Activated CD4-positive, alpha-beta T cell treated with anti-CD3 and anti-CD28 coated beads, Interleukin-2, Interleukin-4, amounts not matched to agents 100 ng/mL and 50 ng/mL, durations not matched to agents 16 hours and 8 hours (primary cell): ENCODE measurements around the gene PRKG1.
"Not testable (repeated sequence)": the region's sequence is repeated elsewhere in the genome, so short reads cannot be mapped to it uniquely, and the experiment has no call there.

Experiments
- DNase-seq: peaks from one replicate; pipeline ENCODE4 v3.0.0-alpha.2; 2020; ENCODE audit warnings: low spot score

Gene PRKG1

DNA sequence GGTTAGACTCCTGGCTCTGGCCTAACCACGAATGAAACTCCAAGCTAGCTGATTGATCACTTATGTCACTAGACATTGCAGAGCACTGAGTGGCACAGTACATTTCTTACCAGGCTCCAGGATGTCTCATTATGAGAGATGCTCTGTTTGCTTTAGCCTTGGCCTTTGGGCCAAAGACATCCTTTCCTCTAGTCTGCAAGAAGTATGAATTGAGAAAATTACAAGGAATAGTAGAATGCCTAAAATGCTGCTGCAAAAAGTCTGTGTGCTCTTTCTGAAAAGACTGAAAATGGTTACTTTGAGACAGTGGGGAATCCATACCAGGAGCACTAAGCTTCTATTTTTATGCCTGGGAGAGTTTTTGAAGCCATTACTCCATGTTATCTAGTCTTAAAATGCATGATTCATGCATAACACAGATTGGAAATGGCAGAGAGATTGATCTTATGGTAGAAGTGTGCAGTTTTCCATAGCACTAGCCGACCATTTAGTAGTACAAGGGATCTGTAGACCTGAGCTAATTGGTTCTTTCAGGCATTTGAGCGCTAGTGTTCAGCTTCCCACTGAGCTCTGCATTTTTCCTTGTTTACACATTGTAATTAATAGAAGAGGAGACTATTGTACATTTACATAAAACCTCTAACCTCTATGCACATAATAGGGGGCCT lies 303.8 kb downstream of the PRKG1 start:
- no peak for DNase-seq

DNA sequence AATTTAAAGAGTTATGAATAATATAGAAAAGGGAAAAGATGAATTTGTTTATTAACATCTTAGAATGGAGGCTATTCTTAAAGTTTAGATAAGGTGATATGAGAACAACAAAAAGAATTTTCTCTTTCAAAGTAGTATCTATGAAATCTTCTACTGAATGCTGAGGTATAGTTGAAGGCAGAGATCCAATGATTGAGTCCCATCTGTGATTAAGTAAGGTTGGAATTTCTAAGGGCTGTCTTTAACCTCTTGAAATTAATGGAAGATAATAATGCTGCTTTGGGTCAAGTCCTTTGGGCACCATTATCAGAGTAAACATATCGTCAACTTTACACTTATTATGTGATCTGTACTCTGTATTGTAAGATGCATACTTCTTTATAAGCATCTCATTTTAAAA lies 307.9 kb downstream of the PRKG1 start:
- DNase-seq: no peak

DNA sequence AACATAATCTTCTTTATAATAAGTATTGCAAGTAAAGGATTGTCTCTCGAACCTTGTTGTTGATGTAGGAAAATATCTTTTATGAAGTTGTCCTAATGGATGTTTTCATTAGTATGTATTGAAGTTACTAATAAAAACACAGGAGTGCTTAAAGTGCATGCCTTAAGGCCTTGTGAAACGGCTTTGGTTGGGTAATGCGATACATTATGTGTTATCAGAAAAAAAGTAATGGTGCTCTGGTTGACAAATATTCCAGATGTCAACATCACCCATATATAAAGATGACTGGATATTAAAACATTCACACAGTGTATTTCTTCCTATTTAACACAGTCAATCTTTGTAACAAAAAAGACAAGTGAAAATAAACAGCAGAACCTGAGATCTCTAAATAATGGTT lies 310.7 kb downstream of the PRKG1 start:
- DNase-seq: no peak

DNA sequence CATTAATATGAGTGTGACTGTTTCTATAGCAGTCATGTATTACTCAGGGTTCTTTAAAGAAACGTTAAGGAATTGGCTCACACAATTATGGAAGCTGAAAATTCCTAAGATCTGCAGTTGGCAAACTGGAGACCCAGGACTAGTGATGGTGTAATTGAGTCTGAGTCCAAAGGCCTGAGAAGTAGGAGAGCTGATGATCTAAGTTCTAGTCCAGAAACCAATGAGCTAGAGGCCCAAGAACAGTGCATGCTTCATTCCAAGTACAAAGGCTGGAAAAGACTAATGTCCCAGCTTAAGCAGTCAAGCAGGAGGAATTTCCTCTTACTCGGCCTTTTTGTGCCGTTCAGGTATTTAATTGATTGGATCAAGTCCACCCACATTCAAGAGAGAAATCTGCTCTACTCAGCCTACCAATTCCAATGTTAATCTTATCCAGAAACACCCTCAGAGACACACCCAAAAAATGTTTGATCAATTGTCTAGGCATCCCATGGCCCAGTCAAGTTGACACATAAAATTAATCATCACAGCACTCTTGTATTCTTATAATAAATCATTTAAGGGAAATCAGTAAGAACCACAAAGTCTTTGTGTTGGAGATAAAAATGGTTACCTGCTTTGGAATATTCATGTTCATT lies 312.1 kb downstream of the PRKG1 start:
- no peak for DNase-seq

DNA sequence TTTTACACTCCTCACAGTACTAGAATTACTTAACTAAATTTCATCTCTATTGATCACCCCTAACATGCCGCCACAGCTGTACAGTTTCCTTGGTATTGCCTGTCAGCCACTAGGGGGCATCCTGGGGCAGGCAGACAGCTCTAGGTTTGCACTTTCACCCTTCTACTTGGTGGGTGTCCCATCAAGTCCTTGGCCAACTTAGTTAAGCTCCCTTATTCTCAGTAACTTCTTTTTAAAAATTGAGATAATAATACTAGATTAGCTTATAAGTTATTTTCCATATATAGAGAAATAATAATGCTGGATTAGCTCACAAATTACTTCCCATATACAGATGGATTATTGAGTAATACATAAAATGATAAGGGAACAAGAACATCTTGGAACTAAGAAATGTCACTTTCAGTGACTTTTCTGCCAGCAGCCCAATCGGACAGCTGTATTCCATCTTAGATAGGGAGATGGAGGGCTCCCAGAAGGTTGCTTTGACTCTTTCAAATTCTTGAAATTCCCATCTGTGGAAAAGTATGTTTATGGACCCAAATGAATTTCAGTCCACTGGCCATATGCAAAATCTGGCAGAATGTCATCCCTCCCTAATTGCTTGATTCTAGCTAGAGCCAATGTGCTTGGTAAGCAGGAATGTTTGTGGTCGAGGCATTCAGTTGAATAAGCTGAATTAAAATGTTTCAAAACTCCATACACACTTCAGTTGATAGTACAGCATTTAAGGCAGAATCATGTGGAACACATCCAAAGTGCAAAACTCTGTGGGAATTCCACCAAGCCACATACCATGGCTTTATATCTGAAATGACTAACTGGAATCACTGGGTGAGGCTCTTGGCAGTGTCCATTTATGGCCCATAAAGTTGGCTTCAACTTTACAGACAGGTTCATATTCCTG lies 315.4 kb downstream of the PRKG1 start:
- peak; percentile 57 for DNase-seq

DNA sequence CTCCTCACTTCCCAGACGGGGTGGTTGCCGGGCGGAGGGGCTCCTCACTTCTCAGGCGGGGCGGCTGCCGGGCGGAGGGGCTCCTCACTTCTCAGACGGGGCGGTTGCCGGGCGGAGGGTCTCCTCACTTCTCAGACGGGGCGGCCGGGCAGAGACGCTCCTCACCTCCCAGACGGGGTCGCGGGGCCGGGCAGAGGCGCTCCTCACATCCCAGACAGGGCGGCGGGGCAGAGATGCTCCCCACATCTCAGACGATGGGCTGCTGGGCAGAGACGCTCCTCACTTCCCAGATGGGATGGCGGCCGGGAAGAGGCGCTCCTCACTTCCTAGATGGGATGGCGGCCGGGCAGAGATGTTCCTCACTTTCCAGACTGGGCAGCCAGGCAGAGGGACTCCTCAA lies 318.7 kb downstream of the PRKG1 start:
- DNase-seq: not testable (repeated sequence)

DNA sequence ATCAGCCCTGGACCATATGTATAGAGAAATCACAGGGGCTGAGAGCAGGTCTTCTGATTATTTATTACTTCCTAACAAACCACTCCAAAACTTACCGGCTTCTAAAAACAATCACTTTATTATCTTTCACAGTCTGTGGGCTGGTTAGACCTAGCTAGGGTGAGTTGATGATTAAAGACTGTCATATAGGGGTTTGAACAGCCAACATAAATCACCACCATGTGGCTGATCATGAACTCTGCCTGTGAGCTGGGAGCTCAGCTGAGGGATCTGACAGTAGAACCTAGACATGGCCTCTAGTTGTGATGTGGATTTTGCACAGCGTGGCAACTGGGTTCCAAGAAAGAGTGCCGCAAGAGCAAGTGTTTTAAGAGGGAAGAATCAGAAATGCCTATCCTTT lies 319.8 kb downstream of the PRKG1 start:
- DNase-seq: no peak

DNA sequence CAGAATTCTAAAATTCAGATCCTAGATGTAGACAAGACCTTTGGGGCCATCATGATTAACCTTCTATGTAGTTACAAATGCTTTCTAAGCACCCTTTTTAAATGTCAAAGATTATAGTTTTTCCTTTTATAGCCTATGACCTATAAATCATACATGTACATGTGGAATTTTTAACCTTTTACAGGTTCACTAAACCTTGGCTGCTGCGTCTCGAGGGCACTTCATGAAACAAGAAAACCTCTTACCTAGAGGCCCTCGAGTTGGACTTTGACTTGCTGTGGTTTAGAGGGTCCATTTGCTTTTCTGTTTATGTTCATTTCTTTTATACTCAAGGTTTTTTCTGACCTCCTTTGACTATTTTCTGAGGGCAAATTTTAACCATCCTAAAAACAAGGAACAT lies 323.0 kb downstream of the PRKG1 start:
- DNase-seq: no peak

DNA sequence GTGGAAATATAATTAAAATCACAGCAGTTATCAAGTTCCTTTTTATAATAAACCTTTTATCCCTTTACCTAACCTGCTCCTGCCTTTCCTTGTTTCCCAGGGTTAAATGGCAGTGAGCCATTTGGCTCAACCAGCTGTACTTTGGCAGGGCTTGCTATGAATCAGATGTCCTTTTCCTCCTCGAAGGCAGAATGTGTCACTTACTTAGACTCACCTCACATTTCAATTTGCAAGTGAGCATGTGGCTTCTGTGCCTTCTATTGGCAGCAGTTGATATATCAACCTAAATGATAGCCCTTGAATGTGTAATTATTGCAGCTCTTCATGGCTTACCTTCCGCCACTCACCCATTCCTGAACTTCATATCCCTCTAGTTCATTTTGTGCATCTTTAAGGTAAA lies 323.4 kb downstream of the PRKG1 start:
- no peak for DNase-seq

DNA sequence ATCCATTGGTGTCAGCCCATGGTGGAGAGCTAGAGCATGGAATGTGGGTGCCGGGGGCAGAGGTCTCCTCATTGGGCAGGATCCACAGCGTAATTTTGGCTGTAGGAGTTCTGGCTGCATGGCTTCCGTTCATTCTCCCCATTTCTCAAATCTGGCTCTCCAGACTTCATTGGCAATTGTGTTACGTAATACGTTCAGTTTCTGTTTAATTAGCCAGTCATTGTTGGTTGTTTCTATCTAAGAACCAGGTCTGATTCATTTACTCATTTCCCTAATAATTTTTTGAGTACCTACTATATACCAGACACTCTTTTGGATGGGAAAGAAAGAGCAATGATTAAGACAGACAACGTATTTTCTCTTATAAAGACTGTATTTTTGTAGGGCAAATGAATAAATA lies 325.6 kb downstream of the PRKG1 start:
- no peak for DNase-seq

DNA sequence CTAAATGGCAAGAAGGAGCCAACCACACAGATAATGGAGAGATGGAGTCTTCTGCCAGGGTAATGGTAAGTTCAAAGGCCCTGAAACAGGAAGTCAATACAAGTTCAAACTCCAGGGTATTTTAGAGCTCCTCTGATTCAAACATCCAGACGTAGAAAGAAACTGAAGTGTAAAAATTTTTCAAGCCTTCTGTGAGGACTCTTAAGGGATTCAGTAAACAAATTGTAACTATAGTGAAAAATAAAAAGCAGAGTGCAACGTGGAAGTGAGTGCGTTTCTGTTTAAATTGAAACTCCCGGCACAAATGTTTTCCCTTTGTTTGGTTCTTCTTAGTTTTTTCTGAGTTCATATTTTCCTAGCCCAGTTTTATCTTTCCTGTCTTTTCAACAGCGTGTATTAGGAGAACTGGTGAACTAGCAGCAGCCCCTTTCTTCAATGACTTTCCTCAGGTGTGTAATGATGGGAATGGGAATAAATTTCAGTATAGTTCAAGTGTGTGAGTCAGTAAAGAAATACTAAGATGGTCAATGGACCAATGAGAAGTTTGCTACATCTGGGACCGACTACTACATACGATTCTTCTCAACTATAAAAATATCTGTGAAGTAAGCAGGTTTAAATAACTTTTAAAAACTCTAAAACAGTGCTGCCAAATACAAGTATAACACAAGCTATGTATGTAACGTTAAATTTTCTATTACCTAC lies 326.3 kb downstream of the PRKG1 start:
- DNase-seq: no peak

DNA sequence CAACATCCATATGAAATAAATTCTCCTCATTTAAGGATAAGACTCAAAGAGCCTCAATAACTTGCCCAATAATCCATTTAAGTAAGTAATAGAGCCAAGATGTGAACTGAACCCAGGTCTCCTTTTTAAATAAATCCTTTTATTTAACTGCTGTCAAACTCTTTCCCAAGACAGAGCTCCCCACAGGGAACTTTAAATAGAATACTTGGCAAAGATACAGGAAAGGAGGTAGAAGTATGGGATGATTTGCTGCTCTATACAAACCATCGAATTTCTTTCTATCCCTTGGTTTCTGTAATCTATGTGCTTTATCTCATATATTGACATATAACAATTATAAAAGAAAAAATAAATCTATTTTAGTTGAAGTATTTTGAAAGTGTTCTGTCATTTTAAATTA lies 329.2 kb downstream of the PRKG1 start:
- DNase-seq: no peak

DNA sequence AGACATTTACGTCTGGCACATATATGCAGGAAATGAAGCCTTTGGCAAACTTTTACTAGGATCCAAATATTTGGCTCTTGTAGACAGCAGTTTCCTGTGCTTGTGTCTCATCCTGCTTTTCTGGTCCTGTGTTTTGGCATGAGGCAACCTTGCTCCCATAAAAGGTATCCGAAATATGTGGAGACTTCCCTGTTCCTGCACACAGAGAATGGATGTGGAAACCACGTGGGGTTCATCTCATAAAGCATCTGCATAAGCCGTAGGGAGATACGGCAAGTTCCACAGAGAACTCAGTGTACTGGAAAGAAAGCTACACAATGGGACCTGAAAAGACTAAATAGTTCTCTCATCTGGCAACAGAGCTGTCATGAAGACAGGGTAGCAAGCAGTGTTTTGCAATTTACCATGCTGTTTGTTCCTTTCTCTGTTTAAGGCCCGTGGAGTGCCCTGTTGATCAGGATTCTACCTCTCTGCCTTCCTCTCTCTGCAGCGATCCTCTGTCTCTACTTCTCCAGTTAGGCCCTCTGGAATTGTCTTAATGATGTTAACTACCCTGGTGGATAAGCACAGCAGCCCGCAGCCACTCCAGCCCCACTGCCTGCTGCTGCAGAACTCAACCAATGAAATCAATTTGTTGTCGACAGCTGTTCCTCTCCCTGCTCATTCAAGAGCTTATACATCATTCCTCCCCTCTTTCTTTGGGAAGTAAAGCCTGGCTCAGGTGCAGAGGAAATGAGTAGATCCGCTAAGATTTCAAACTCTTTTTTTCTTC lies 331.5 kb downstream of the PRKG1 start:
- no peak for DNase-seq

DNA sequence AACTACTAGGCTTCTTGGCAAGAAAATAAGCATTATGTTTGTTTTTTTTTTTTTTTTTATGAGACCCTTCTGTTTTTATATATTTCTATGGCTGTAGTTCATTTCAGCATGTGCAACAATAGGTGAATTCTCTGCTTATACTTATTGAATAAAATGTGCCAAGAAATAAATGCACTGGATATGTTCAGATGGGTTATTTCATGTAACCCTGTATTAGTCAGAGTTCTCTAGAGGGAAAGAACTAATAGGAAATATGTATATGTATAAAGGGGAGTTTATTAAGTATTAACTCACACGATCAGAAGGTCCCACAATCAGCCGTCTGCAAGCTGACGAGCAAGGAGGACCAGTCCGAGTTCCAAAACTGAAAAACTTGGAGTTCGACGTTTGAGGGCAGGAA lies 332.3 kb downstream of the PRKG1 start:
- no peak for DNase-seq

DNA sequence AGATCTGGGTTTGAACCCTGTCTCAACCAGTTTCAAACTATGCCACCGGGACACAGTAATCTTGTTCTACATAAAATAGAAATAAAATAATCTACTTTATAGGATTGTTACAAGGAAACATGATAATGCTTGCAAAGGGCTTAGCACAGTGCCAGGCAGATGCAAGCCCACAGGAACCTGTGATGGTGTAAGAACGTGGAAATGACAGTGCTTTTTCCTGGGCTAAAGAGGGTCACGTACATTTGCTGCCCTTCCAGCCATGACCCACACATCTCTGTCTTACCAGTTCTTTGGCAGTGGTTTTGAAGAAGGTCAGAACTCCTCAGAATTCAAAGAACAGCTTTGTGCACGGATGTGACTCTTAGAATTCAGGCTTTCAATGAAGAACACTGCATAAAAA lies 342.2 kb downstream of the PRKG1 start:
- DNase-seq: no peak

DNA sequence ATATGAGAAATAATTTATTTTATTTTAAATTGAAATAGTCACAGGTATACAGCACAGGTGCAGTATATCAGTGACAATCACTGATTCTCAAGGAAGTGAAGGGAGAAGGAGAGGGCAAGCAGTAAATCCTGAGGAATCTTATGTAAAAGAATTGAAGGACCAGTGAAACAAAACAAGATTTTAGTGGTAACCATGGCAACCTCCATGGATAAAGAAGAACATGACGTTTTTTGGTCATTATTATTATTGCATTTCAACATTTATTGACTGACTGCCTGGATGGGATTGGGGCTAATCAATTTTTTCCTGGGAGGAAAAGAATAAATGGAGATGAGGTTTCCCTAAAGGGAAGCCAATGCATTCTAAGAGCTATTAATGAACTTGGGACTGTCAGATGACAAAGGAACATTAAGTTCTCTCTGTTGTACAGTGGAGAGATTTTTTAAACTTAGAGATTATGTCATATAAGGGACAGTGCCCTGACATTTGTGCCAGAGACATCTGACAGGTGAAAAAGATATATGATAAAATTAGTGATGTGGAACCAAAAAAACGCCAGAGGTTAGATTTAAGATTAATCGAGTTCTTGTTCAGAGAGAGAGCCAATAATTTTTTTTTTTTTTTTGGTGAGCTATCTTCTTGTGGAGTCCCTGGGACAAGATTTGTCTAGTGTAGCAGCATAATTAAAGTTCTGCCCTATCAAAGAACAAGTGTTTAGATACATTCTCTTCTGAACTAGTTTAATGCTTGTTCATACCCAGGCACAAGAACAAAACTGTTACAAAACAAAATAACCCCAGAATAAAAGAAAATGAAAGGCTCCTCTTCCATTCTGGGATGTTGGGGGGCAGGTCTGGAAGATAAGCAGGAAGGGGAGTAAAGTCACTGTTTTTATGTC lies 345.2 kb downstream of the PRKG1 start:
- no peak for DNase-seq

DNA sequence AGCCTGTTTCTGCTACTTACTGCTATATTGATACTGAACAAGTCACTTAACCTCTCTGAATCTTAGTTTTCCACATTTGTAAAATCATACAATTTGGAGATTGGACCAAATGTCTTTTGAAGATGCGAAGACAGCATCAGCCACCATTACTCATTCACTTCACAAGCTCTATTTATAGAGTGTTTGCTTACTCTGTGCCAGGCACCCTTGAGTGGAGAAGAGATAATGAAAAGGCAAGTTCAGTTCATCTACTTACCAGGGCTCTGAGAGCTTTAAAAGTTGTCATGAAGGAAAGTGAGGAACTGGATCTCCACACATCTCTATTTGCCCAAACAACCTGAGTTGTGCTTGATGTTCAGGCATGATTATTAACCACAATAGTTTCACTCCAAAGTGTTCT lies 347.6 kb downstream of the PRKG1 start:
- DNase-seq: no peak

DNA sequence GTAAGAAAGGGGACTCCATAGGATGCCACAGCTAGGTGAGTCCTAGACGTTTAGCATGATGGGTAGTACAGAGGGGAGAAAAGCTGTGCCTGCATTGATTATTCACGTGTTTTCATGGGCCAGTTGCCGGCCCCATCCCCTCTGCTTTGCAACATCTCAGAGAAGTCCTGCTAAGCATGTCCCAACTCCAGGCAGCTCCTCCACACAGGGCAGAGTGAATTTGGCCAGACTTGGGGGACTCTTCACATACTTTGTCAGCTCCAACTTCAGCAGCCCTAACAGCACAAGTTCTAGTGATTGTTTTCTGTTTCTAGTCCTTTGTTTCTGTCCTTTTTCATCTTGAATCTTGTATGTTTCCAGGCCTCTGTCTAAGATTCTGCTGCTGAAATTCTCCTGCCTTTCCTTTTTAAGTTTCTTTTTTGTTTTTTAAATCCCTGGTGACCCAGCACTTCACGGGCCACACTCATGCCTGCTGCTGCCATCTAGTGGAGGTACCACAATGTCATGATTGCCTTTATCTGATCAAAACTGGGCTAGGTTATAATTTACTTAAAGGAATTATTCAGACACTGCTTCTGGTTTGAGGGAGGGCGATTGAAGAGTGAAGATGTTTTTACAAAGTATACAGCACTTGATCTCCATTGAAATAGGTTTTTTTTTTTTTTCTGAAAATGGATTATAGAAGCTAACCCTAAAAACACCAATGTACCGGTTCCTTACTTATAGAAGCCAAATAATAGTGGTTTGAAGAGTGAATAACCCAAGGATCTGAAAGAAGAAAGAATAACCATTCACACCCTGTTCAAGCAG lies 348.2 kb downstream of the PRKG1 start:
- DNase-seq: peak; percentile 34

DNA sequence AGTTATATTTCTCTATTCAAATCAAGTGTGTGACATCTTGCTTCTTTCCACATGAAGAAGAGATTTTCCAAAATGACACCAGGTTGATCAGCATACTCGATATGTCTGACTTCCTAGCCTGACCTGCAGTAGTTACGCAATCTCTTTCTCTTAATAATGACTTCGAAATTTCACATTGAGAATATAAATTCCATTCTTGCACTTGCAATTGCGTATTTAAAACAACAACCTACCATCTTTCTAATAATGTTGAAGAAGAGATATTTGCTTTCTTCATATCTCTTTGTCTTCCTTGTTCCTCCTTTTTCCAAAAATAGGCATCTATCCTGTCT lies 348.8 kb downstream of the PRKG1 start:
- DNase-seq: no peak

DNA sequence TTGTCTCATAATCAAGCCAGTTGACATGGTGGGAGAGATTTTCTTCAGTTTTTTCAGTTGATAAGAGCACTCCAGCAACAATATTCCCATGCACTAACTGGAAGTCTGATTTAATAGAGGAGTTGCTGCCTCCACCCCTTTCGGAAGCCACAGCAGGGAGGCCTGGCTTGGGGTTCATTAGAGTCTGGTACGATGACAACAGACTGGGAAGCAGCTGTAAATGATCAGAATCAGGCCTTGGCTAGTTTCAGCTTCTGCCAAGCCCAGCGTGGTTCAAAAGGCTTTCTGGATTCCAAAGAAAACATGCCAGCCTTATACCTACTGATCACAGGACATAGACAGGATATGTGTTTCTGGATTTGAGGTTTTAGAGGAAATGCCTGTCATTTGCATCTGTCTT lies 351.1 kb downstream of the PRKG1 start:
- DNase-seq: no peak
